ENCODE results near the gene FOXP1. TPM values are rescaled to one million over a fixed set of nuclear protein-coding genes. Genes with fewer than 3 reads are reported as not detected.

The FOXP1 gene
- total RNA-seq, 1 experiment from 2014 or later = 75.3 TPM

GRCh38 chr3:70927239-70927638 is 656.3 kb downstream of the FOXP1 start:
- H3K18ac ChIP-seq (ENCODE audit: insufficient read length, low read depth, low read length) = no peak overlapping the region
- H3K14ac ChIP-seq (ENCODE audit: insufficient read depth, low read length) = no peak overlapping the region
- no peak overlapping the region for H3K56ac ChIP-seq (ENCODE audit: insufficient read length, low read depth, low read length)
- H2BK20ac ChIP-seq (ENCODE audit: low read depth, low read length, poor library complexity, severe bottlenecking) = no peak overlapping the region
- no peaks in the 10 kb centered on the region for H3K23me2 ChIP-seq (ENCODE audit: insufficient read length, low read depth, low read length, poor library complexity, severe bottlenecking)
- no peak for TF ChIP-seq CTCF (conservative IDR thresholded peaks at IDR 0.05)
- no peak overlapping the region for H4K8ac ChIP-seq (replicated peaks; ENCODE audit: insufficient read length, low read depth, low read length)
- H3K9me3 ChIP-seq (ENCODE audit: control insufficient read depth, low read depth, low read length) = peaks cover 7% of the 10 kb centered on the region
- Mint-ChIP-seq H3K4me1 (no peaks in the 10 kb centered on the region), H3K4me3 (no peak overlapping the region), H3K36me3 (ENCODE audit: insufficient read depth in 1 of 3, low read depth in 3 of 3) (peaks cover 0 to 2% (median 0%) of the 10 kb centered on the region in 3 experiments; a peak in 1 of 7 replicates), H3K27ac (no peak overlapping the region), H3K27me3 (ENCODE audit: low read depth) (no peaks in the 10 kb centered on the region), H3K9me3 (peaks cover 0 to 9% of the 10 kb centered on the region in 2 experiments; a peak in 2 of 5 replicates)
- H2BK12ac ChIP-seq (ENCODE audit: insufficient read length, low read depth, low read length) = no peak overlapping the region
- no peaks in the 10 kb centered on the region for H3K27me3 ChIP-seq (ENCODE audit: insufficient read depth, low read length)
- no peaks in the 10 kb centered on the region for H3K79me2 ChIP-seq (ENCODE audit: insufficient read depth, low read length)
- H3K4ac ChIP-seq (ENCODE audit: low read depth, low read length) = no peak overlapping the region
- H3K27ac ChIP-seq (ENCODE audit: insufficient read length, low read depth, low read length) = no peak overlapping the region
- H2AK5ac ChIP-seq (ENCODE audit: insufficient read length, low read length) = no peak overlapping the region
- no peak overlapping the region for H3K23ac ChIP-seq (ENCODE audit: insufficient read length, low read depth, low read length)
- H3K9ac ChIP-seq (ENCODE audit: extremely low read depth, insufficient read length, low read length) = no peak overlapping the region
- H2BK120ac ChIP-seq (ENCODE audit: low read depth, low read length, poor library complexity, severe bottlenecking) = no peak overlapping the region
- H4K91ac ChIP-seq (ENCODE audit: insufficient read length, low read depth, low read length) = no peak overlapping the region
- H3T11ph ChIP-seq (ENCODE audit: low read length) = no peak overlapping the region
- no peak overlapping the region for H4K5ac ChIP-seq (ENCODE audit: insufficient read length, low read depth, low read length)
- H2BK15ac ChIP-seq (ENCODE audit: low read depth, low read length) = no peak overlapping the region
- no peak for DNase-seq
- no CpG with 5 or more reads among the region's 4 CpGs for WGBS (ENCODE audit: extremely low coverage, insufficient read length, low lambda C conversion rate)
- no peaks in the 10 kb centered on the region for H4K20me1 ChIP-seq (ENCODE audit: control insufficient read depth, insufficient read depth, insufficient read length)
- H2AFZ ChIP-seq (ENCODE audit: low read length) = no peak overlapping the region
- H2BK5ac ChIP-seq (ENCODE audit: insufficient read length, low read length) = no peak overlapping the region
- no peaks in the 10 kb centered on the region for H3K4me1 ChIP-seq (ENCODE audit: insufficient read depth, low read length)
- H3K79me1 ChIP-seq (ENCODE audit: insufficient read depth, low read depth, low read length, poor library complexity, severe bottlenecking) = no peaks in the 10 kb centered on the region
- H3K4me2 ChIP-seq (ENCODE audit: insufficient read depth, insufficient read length, low read length) = no peak overlapping the region

All from H9 (cell line).